Measurements from ENCODE around the gene FAM78B. TPM values are rescaled to one million over a fixed set of nuclear protein-coding genes. Genes with fewer than 3 reads are reported as not detected.

FAM78B gene
- total RNA-seq, 1 donor, result not detected

GRCh38 chr1:166155108-166155507 lies 11.7 kb downstream of the FAM78B start:
- no peak for DNase-seq (ENCODE audit: low read depth)
- TF ChIP-seq CTCF (IDR thresholded peaks at IDR 0.05; ENCODE audit: insufficient read depth, low read depth, low read length), result no peak
- no peak overlapping the region for H3K4me3 ChIP-seq (ENCODE audit: low read depth, low read length)

- TF ChIP-seq CTCF (IDR thresholded peaks at IDR 0.05; ENCODE audit: insufficient read depth, low read depth, low read length), result no peak
- no peak overlapping the region for H3K4me3 ChIP-seq (ENCODE audit: low read depth, low read length)
- DNase-seq (ENCODE audit: low read depth), result no peak
Measured at GRCh38 chr1:166153525-166154314, 13.1 kb downstream of the FAM78B start.

GRCh38 chr1:166152978-166153377 lies 13.8 kb downstream of the FAM78B start:
- DNase-seq (ENCODE audit: low read depth), result no peak
- no peak for TF ChIP-seq CTCF (IDR thresholded peaks at IDR 0.05; ENCODE audit: insufficient read depth, low read depth, low read length)
- H3K4me3 ChIP-seq (ENCODE audit: low read depth, low read length), result no peak overlapping the region

- no peak for TF ChIP-seq CTCF (IDR thresholded peaks at IDR 0.05; ENCODE audit: insufficient read depth, low read depth, low read length)
- no peak for DNase-seq (ENCODE audit: low read depth)
- no peak overlapping the region for H3K4me3 ChIP-seq (ENCODE audit: low read depth, low read length)
Measured at GRCh38 chr1:166151804-166152203, 15.0 kb downstream of the FAM78B start.

- no peak overlapping the region for H3K4me3 ChIP-seq (ENCODE audit: low read depth, low read length)
- TF ChIP-seq CTCF (IDR thresholded peaks at IDR 0.05; ENCODE audit: insufficient read depth, low read depth, low read length), result no peak
- DNase-seq (ENCODE audit: low read depth), result peak; percentile 30
Measured at GRCh38 chr1:166145499-166145898, 21.3 kb downstream of the FAM78B start.

- no peak for TF ChIP-seq CTCF (IDR thresholded peaks at IDR 0.05; ENCODE audit: insufficient read depth, low read depth, low read length)
- H3K4me3 ChIP-seq (ENCODE audit: low read depth, low read length), result no peak overlapping the region
- DNase-seq (ENCODE audit: low read depth), result no peak
Measured at GRCh38 chr1:166141969-166142368, 24.8 kb downstream of the FAM78B start.

GRCh38 chr1:166140251-166140650 lies 26.6 kb downstream of the FAM78B start:
- H3K4me3 ChIP-seq (ENCODE audit: low read depth, low read length), result no peak overlapping the region
- no peak for DNase-seq (ENCODE audit: low read depth)
- no peak for TF ChIP-seq CTCF (IDR thresholded peaks at IDR 0.05; ENCODE audit: insufficient read depth, low read depth, low read length)

All from fibroblast of villous mesenchyme (primary cell).